GM12878 (cell line): Measurements from ENCODE around the gene BBS10. TPM values are rescaled to one million over a fixed set of nuclear protein-coding genes. Genes with fewer than 3 reads are reported as not detected.

ENCODE experiments used
- ATAC-seq: fragments of 200-7000 bp; cut with Tn5 transposase; 3 replicates; pipeline ENCODE4 v1.9.1; 2020; ENCODE audit warnings: mild to moderate bottlenecking, moderate library complexity
- BruUV-seq: library from RNA; stranded (reverse); fragments of 400-500 nt; replicated peaks from 2 replicates; lab custom pipeline; 2021; lab: Mats Ljungman, UMichigan
- CTCF ChIA-PET: fragments of 300-600 bp; sonication (Branson Sonifier 250); formaldehyde crosslinking; extraction: SDS; loops from one replicate; lab custom pipeline; 2021; ENCODE audit warnings: inconsistent platforms; lab: Yijun Ruan, JAX
- POLR2A ChIA-PET: fragments of 350-600 bp; formaldehyde crosslinking; extraction: SDS; loops from one replicate; lab custom pipeline; 2021; ENCODE audit warnings: inconsistent platforms; lab: Charles Lee
- RAD21 ChIA-PET: fragments of 300-600 bp; sonication (Branson Sonifier 250); formaldehyde crosslinking; loops from one replicate; lab custom pipeline; 2023; ENCODE audit warnings: antibody characterized with exemption; ENCODE audit not compliant: unreplicated experiment; lab: Charles Lee
- SMC1A ChIA-PET: fragments of 300-600 bp; sonication (Branson Sonifier 250); formaldehyde crosslinking; loops from one replicate; lab custom pipeline; 2023; ENCODE audit not compliant: unreplicated experiment, uncharacterized antibody; lab: Charles Lee
- DNase-seq: peaks from one replicate; pipeline ENCODE4 v3.0.0-alpha.2; 2011; ENCODE audit warnings: low read depth, low spot score
- FAIRE-seq: peaks from 3 replicates; lab custom pipeline; 2011; peaks lifted over from hg19 to GRCh38; lab: Jason Lieb, UNC
- H2AFZ ChIP-seq: 2 replicates; pipeline ENCODE4 v1.6.0; 2011; ENCODE audit warnings: low read depth, low read length, control low read depth; ENCODE audit not compliant: control insufficient read depth
- H3K27ac ChIP-seq: 2 replicates; pipeline ENCODE4 v1.5.1; 2011; ENCODE audit warnings: control low read depth; ENCODE audit not compliant: control insufficient read depth, insufficient read depth
- H3K27me3 ChIP-seq, 2 experiments: replicated peaks in 1 of 2; 2 replicates each; pipeline versions ENCODE4 v1.6.0 to v1.6.1; 2011; ENCODE audit warnings: low read length in 1 of 2; ENCODE audit not compliant: control insufficient read depth in 2 of 2, insufficient read depth in 2 of 2
- H3K36me3 ChIP-seq, 2 experiments: 2 replicates each; pipeline ENCODE4 v1.5.1; 2011; ENCODE audit warnings: low read length in 1 of 2; ENCODE audit not compliant: control insufficient read depth in 2 of 2, insufficient read depth in 2 of 2
- H3K4me1 ChIP-seq: 2 replicates; pipeline ENCODE4 v1.6.1; 2011; ENCODE audit warnings: mild to moderate bottlenecking, low read length, moderate library complexity, mixed read lengths; ENCODE audit not compliant: control insufficient read depth, insufficient read depth
- H3K4me2 ChIP-seq: 2 replicates; pipeline ENCODE4 v1.6.0; 2011; ENCODE audit warnings: control low read depth; ENCODE audit not compliant: control insufficient read depth, insufficient read depth
- H3K4me3 ChIP-seq: fragments of 200-600 bp; sonication (generic); 2 replicates; pipeline ENCODE4 v1.5.1; 2016
- H3K79me2 ChIP-seq: 2 replicates; pipeline ENCODE4 v1.6.0; 2011; ENCODE audit warnings: low read length; ENCODE audit not compliant: control insufficient read depth, insufficient read depth
- H3K9ac ChIP-seq: 2 replicates; pipeline ENCODE4 v1.8.0; 2011; ENCODE audit warnings: low read length, control low read depth, mixed read lengths; ENCODE audit not compliant: control insufficient read depth, insufficient read depth
- H3K9me3 ChIP-seq: replicated peaks from 3 replicates; pipeline ENCODE4 v1.5.1; 2011; ENCODE audit warnings: mild to moderate bottlenecking, low read length; ENCODE audit not compliant: control insufficient read depth, insufficient read depth
- H4K20me1 ChIP-seq: 2 replicates; pipeline ENCODE4 v1.6.0; 2011; ENCODE audit not compliant: control insufficient read depth, insufficient read depth
- ATF3 ChIP-seq: IDR thresholded peaks from 2 replicates; pipeline ENCODE4 v1.6.1; 2011; ENCODE audit warnings: low read depth, mild to moderate bottlenecking, low read length, moderate library complexity, borderline replicate concordance; ENCODE audit errors: extremely low read depth
- E4F1 ChIP-seq: fragments of 450-650 bp; IDR thresholded peaks from 2 replicates; pipeline ENCODE4 v1.6.1; 2018; ENCODE audit warnings: borderline replicate concordance, mild to moderate bottlenecking; ENCODE audit not compliant: partially characterized antibody
- ETV6 ChIP-seq, 2 experiments: fragments of 450-650 bp in 1 of 2; IDR thresholded peaks in 1 of 2; conservative IDR thresholded peaks in 1 of 2; 2 replicates each; pipeline ENCODE4 v1.6.1; 2014; ENCODE audit warnings: antibody characterized with exemption in 1 of 2, borderline replicate concordance in 1 of 2, low read depth in 1 of 2, mild to moderate bottlenecking in 1 of 2, moderate library complexity in 1 of 2
- MEF2A ChIP-seq: IDR thresholded peaks from 2 replicates; pipeline ENCODE4 v1.6.1; 2011; ENCODE audit warnings: low read depth, mild to moderate bottlenecking, low read length, moderate library complexity; ENCODE audit not compliant: insufficient read depth
- MEF2B ChIP-seq: fragments of 450-650 bp; IDR thresholded peaks from 2 replicates; pipeline ENCODE4 v1.6.1; 2018; ENCODE audit warnings: mild to moderate bottlenecking, moderate library complexity; ENCODE audit not compliant: partially characterized antibody, poor library complexity, severe bottlenecking
- NR2C1 ChIP-seq: fragments of 450-650 bp; IDR thresholded peaks from 2 replicates; pipeline ENCODE4 v1.6.1; 2017; ENCODE audit warnings: antibody characterized with exemption, mild to moderate bottlenecking, moderate library complexity
- NR2C2 ChIP-seq: IDR thresholded peaks from 2 replicates; pipeline ENCODE4 v1.6.1; 2011; ENCODE audit warnings: borderline replicate concordance, low read depth; ENCODE audit not compliant: control insufficient read depth, insufficient read length
- RB1 ChIP-seq: fragments of 450-650 bp; formaldehyde crosslinking; IDR thresholded peaks from 2 replicates; pipeline ENCODE4 v1.6.1; 2017; ENCODE audit warnings: mild to moderate bottlenecking, borderline replicate concordance
- SIN3A ChIP-seq: IDR thresholded peaks from 2 replicates; pipeline ENCODE4 v1.6.1; 2012; ENCODE audit warnings: low read depth, low read length, improper control_type of control experiment
- WGBS: methylation state at CpG from one replicate; pipeline ENCODE4 v1.1.6; 2016; ENCODE audit warnings: low lambda C conversion rate; ENCODE audit not compliant: insufficient replicate concordance, insufficient coverage; ENCODE audit errors: missing lambda C conversion rate; 5-methylcytosine and 5-hydroxymethylcytosine counted together
- in situ Hi-C: fragments of 300-500 bp; cut with MboI; formaldehyde crosslinking; loops from 9 replicates; pipeline ENCODE4 v1.14.3; 2018; ENCODE audit warnings: mixed read lengths
- intact Hi-C: fragments of 100-400 bp; cut with micrococcal nuclease; formaldehyde crosslinking; loops from one replicate; pipeline ENCODE4 v1.14.2; 2022; ENCODE audit not compliant: unreplicated experiment
- polyA plus RNA-seq, 11 experiments: library from polyadenylated mRNA; depleted of rRNA in 4 of 11; unstranded in 6 of 11; stranded (reverse) in 5 of 11; fragments of >200 nt; fragmentation: Nextera tagmentation in 4 of 11; fragmentation: Illumina TruSeq in 1 of 11; extraction: Ambion mirVana in 4 of 11; extraction: Trizol in 1 of 11; gene quantifications; 1 replicate in 1 of 11; 2 replicates in 10 of 11; pipeline versions ENCODE4 v1.2.1 to v1.2.3, GENCODE V29; 2011 to 2016; ENCODE audit warnings: inconsistent platforms in 2 of 11, missing spikeins in 2 of 11, low read depth in 1 of 11
- total RNA-seq, 4 experiments: library from RNA; depleted of rRNA in 3 of 4; stranded (reverse); fragments of >200 nt in 3 of 4; fragmentation: Illumina TruSeq in 1 of 4; extraction: Trizol in 1 of 4; gene quantifications; 2 replicates each; pipeline versions ENCODE4 v1.2.1 to v1.2.3, GENCODE V29; 2013 to 2021

BBS10 gene
- total and polyA plus RNA-seq, 10 of the 15 experiments (the other 5 are each of a cell fraction or from before 2014, with no cell fraction given), result 1.2 to 9.8 (median 5.9) TPM

GRCh38 chr12:76337583-76337982 is 10.6 kb downstream of the BBS10 start:
- TF ChIP-seq SIN3A (no peak), NR2C1 (no peak), ATF3 (no peak)
- SMC1A ChIA-PET, result no interaction called here
- Histone ChIP-seq H3K9ac (no peak overlapping the region), H3K27me3 (no peaks in the 10 kb centered on the region), H4K20me1 (no peaks in the 10 kb centered on the region), H3K36me3 (no peaks in the 10 kb centered on the region), H3K4me1 (no peaks in the 10 kb centered on the region), H3K79me2 (no peaks in the 10 kb centered on the region), H2AFZ (no peak overlapping the region), H3K9me3 (no peaks in the 10 kb centered on the region), H3K4me2 (no peak overlapping the region), H3K4me3 (no peak overlapping the region), H3K27ac (no peak overlapping the region)
- intact Hi-C loops, result no loop called here
- no TSS peak for BruUV-seq
- in situ Hi-C loops, result no loop called here
- POLR2A ChIA-PET, result no interaction called here
- 78% methylated on average over 3 of the region's 3 CpGs for WGBS
- ATAC-seq (no peak), FAIRE-seq (no peak), DNase-seq (no peak)
- CTCF ChIA-PET, result interaction anchor here (1.1 kb wide), 1 partner anchor 11 kb away, joined by 3 read pairs; the partner anchor contains the start of gene BBS10
- RAD21 ChIA-PET, result interaction anchor here (0.8 kb wide), 1 partner anchor 11 kb away, joined by 3 read pairs; the partner anchor contains the start of gene BBS10

GRCh38 chr12:76332606-76333005 is 15.6 kb downstream of the BBS10 start:
- FAIRE-seq, result no peak
- H3K4me1 ChIP-seq, result no peaks in the 10 kb centered on the region
- in situ Hi-C loops, result no loop called here
- no peak for ATAC-seq
- no peak for DNase-seq
- no peaks in the 10 kb centered on the region; a peak in 1 of 4 replicates for H3K27me3 ChIP-seq
- CTCF ChIA-PET, result interaction anchor here (0.7 kb wide), 1 partner anchor 246 kb away, joined by 4 read pairs; no protein-coding TSS in a partner anchor
- no peak overlapping the region for H3K4me2 ChIP-seq
- 0% methylated on average over 1 of the region's 1 CpG for WGBS
- intact Hi-C loops, result no loop called here
- RAD21 ChIA-PET, result no interaction called here
- H3K9me3 ChIP-seq, result no peaks in the 10 kb centered on the region
- H3K79me2 ChIP-seq, result no peaks in the 10 kb centered on the region
- no TSS peak for BruUV-seq
- no peak overlapping the region for H2AFZ ChIP-seq
- no peak overlapping the region for H3K9ac ChIP-seq
- no peak overlapping the region for H3K27ac ChIP-seq
- H3K36me3 ChIP-seq, result no peaks in the 10 kb centered on the region
- H4K20me1 ChIP-seq, result no peaks in the 10 kb centered on the region
- SMC1A ChIA-PET, result interaction anchor here (1.7 kb wide), 1 partner anchor 10 kb away, joined by 3 read pairs; no protein-coding TSS in a partner anchor
- H3K4me3 ChIP-seq, result no peak overlapping the region
- POLR2A ChIA-PET, result no interaction called here
- TF ChIP-seq MEF2B (no peak), NR2C2 (no peak), E4F1 (no peak), MEF2A (no peak), ETV6 (conservative IDR thresholded peaks at IDR 0.05 in 1 of 2, IDR thresholded peaks at IDR 0.05 in 1 of 2; ENCODE audit: borderline replicate concordance in 1 of 2, low read depth in 1 of 2) (no peak), RB1 (no peak)
